OCI-LY3 (cell line): Measurements from ENCODE around the gene PITPNM3.
"Not testable (repeated sequence)": the region's sequence is repeated elsewhere in the genome, so short reads cannot be mapped to it uniquely, and the experiment has no call there.

ENCODE experiments used
- CTCF ChIP-seq: fragments of 200-600, 300-600 bp; sonication (generic); IDR thresholded peaks from 2 replicates; pipeline ENCODE4 v1.5.1; 2014; ENCODE audit warnings: antibody characterized with exemption, low read length, low read depth
- EZH2phosphoT487 ChIP-seq: fragments of 200-600 bp; shearing (Covaris generic); IDR thresholded peaks from 2 replicates; pipeline ENCODE4 v1.6.1; 2018; ENCODE audit warnings: antibody characterized with exemption, mixed run types, low read depth

GRCh38 chr17:6573495-6573894 lies 17.1 kb upstream of the PITPNM3 start:
- not testable (repeated sequence) for TF ChIP-seq CTCF, EZH2phosphoT487
